ENCODE data around the gene ARSG.

ARSG gene

DNA sequence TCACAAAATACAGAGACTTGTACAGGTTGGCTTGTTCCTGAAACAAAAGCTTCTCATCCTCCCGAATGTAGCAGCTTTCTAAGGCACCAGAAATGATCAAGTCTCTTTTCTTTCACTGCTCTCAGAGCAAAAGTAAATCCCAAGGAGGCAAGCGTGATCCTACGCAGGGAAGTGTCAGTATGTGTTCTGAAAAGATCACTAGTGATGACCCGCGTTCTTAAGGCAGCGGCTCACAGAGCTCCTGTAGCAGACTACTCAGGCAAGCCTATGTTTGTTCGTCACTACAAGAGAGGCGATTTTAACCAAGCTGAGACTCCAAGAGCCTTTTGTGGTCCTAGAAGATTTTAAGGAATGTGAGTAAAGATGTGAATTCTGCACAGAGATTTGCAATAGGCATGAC is 131.5 kb downstream of the ARSG start:
- no peak overlapping the region for H3K4me3 ChIP-seq (ENCODE audit: low read depth, low read length)
- TF ChIP-seq, protein P1, sequence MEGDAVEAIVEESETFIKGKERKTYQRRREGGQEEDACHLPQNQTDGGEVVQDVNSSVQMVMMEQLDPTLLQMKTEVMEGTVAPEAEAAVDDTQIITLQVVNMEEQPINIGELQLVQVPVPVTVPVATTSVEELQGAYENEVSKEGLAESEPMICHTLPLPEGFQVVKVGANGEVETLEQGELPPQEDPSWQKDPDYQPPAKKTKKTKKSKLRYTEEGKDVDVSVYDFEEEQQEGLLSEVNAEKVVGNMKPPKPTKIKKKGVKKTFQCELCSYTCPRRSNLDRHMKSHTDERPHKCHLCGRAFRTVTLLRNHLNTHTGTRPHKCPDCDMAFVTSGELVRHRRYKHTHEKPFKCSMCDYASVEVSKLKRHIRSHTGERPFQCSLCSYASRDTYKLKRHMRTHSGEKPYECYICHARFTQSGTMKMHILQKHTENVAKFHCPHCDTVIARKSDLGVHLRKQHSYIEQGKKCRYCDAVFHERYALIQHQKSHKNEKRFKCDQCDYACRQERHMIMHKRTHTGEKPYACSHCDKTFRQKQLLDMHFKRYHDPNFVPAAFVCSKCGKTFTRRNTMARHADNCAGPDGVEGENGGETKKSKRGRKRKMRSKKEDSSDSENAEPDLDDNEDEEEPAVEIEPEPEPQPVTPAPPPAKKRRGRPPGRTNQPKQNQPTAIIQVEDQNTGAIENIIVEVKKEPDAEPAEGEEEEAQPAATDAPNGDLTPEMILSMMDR (IDR thresholded peaks at IDR 0.05; ENCODE audit: borderline replicate concordance, insufficient read depth, low read depth, low read length) = no peak

DNA sequence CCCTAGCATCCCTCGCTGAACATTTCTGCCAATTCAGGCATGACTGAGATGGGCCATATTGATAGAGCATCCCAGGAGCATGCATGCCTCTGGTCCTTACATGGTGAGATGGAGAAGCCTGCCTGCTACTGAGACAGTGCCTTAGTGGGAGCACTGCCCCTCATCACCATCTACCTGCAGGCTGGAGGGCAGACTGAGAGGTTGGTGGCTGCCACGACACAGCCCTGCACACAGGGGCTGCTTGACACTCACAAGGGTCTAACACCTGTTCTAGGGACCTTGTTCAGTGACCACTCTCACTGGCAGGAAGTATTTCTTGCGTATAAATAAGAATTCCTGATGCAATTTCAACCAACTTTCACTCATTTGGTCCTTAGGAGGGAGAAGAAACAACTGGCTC is 132.0 kb downstream of the ARSG start:
- TF ChIP-seq, protein P1 (IDR thresholded peaks at IDR 0.05; ENCODE audit: borderline replicate concordance, insufficient read depth, low read depth, low read length) = no peak
- H3K4me3 ChIP-seq (ENCODE audit: low read depth, low read length) = no peak overlapping the region

DNA sequence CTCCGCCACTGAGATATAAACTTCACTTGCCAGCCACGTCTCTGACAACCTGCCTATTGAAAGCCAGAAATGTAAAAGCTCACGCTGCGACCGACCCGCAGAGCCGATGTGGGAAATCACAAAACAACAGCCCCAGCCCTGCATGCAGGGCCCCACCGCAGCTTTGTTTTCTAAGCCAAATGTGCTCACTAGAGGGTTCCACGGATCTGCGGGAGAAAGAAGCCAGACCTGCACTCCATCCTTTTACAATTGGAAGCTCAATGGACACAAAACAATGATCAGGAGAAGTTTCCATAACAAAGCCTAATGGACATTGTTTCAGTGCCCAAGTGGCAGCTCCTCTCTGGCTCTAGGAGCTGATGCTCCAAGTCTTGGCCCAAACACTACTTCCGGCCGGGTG is 132.9 kb downstream of the ARSG start:
- TF ChIP-seq, protein P1 (IDR thresholded peaks at IDR 0.05; ENCODE audit: borderline replicate concordance, insufficient read depth, low read depth, low read length) = no peak
- no peak overlapping the region for H3K4me3 ChIP-seq (ENCODE audit: low read depth, low read length)

DNA sequence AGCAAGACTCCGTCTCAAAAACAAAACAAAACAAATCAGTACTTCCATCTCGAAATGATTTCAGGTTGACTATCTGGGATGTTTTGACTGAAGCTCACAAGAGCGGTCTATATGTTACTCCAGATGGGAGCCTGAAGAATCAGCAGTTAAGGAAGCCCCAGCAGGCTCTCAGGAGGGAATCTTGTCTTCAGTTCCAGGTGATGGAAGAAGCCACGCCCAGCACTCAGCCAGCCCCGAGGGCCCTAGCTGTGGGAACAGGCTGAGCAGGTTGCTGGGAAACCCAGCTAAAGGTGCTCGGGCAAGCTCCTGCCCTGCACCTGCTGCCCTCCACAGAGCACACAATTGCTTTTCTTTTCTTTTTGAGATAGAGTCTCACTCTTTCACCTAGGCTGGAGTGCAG is 133.6 kb downstream of the ARSG start:
- TF ChIP-seq, protein P1 (IDR thresholded peaks at IDR 0.05; ENCODE audit: borderline replicate concordance, insufficient read depth, low read depth, low read length) = no peak
- H3K4me3 ChIP-seq (ENCODE audit: low read depth, low read length) = no peak overlapping the region

DNA sequence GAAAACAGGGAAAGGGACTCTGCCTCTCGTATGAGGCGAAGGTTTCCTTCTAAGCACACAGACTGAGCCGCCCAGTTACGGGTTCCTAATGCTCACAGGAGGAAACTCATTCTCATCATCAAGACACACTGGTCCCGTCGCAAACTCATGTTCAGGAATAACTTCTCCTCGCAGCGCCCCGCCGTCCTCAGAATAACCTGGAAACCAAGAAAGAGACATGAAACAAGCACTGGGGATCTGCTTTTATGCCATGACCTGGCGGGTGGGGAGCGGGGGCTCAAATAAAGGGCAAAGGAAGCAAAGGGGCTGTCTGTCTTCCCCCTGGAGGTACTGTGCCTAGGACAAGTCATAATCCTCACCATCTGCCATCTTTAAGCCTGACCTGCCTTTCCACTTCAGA is 134.7 kb downstream of the ARSG start:
- no peak overlapping the region for H3K4me3 ChIP-seq (ENCODE audit: low read depth, low read length)
- TF ChIP-seq, protein P1 (IDR thresholded peaks at IDR 0.05; ENCODE audit: borderline replicate concordance, insufficient read depth, low read depth, low read length) = no peak

DNA sequence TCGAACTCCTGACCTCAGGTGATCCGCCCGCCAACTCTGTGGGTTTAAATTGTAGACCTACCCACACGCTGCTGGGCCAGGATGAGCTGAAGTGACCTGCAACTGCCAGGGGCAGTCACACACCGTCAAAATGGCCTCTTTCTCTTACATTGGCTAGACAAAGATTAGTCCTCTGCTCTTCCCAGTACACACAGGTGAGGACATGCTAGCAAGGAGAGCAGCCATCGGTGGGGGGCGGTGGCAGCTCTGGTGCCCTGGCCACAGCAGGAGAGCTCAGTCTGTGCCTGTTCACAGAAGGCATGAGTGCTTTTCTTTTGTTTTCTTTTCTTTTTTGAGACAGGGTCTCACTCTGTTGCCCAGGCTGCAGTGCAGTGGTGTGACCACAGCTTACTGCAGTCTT is 136.3 kb downstream of the ARSG start:
- no peak overlapping the region for H3K4me3 ChIP-seq (ENCODE audit: low read depth, low read length)
- TF ChIP-seq, protein P1 (IDR thresholded peaks at IDR 0.05; ENCODE audit: borderline replicate concordance, insufficient read depth, low read depth, low read length) = no peak

DNA sequence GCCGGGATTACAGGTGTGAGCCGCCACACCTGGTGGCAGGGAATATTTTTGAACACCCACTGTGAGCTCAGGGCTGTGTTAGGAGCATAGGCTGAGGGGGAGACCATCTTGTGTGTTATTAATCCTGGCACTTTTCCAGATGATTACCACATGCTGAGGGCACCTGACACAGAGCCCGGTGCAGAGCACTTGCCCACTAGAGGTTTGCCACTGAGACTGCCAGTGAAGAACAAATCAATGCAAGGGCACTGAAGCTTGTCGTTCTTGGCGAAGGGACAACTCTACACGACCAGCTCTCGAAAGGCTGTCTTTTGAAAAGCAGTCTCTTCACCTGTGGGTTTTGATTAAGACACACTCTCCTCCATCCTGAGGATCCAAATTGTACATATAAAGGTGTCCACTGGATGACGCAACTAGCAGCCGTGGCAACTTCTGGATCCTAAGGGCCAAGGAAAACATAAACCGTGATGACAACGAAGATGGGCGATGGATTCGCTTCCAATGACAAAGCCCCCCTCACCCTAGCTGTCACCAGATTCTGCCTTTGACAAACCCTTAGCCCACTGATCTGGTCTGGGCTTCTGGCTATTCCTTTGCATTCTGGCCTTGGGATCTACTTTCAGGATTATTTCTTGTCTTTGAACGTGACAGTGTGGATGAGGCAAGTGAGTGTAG is 137.3 kb downstream of the ARSG start:
- no peak overlapping the region for H3K4me3 ChIP-seq (ENCODE audit: low read depth, low read length)
- TF ChIP-seq, protein P1 (IDR thresholded peaks at IDR 0.05; ENCODE audit: borderline replicate concordance, insufficient read depth, low read depth, low read length) = no peak

All from GM12875 (cell line).